Measurements from ENCODE around the gene PTPRG. TPM values are rescaled to one million over a fixed set of nuclear protein-coding genes. Genes with fewer than 3 reads are reported as not detected.

The PTPRG gene
- total RNA-seq, 1 experiment from 2014 or later: 69.3 TPM

DNA sequence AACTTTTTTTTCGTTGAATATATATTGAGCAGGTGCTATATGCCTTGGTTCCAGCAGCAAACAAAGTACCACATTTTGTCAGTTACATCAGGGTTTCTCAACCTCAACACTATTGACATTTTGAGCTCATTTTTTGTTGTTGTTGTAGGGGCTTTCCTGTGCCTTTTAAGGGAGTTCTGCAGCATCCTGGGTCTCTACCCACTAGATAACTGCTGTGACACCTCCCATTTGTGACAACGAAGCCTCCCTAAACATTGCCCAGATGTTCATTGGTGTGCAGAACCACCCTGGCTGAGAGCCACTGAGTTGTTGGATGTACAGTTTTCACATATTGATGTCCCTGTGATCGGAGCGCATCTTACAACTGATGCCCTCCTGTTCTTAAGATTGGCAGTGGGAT, 382.6 kb downstream of the PTPRG start:
- Mint-ChIP-seq H3K4me3 (no peak overlapping the region), H3K27ac (peak overlapping the region in 2 of 3 experiments; percentile 68 to 73; a peak in 5 of 7 replicates), H3K27me3 (ENCODE audit: low read depth) (no peaks in the 10 kb centered on the region), H3K4me1 (peaks cover 64 to 65% of the 10 kb centered on the region in 2 experiments), H3K9me3 (no peaks in the 10 kb centered on the region; a peak in 1 of 5 replicates), H3K36me3 (ENCODE audit: insufficient read depth in 1 of 3, low read depth in 3 of 3) (peaks cover 0 to 9% (median 3%) of the 10 kb centered on the region in 3 experiments; a peak in 4 of 7 replicates)
- Histone ChIP-seq H2BK12ac (ENCODE audit: insufficient read length, low read depth, low read length) (no peak overlapping the region), H4K20me1 (ENCODE audit: control insufficient read depth, insufficient read depth, insufficient read length) (no peaks in the 10 kb centered on the region), H3K18ac (ENCODE audit: insufficient read length, low read depth, low read length) (no peak overlapping the region), H3K27me3 (ENCODE audit: insufficient read depth, low read length) (no peaks in the 10 kb centered on the region), H3K9ac (ENCODE audit: extremely low read depth, insufficient read length, low read length) (no peak overlapping the region), H2AK5ac (ENCODE audit: insufficient read length, low read length) (no peak overlapping the region), H4K91ac (ENCODE audit: insufficient read length, low read depth, low read length) (no peak overlapping the region), H2AFZ (ENCODE audit: low read length) (no peak overlapping the region), H3K27ac (ENCODE audit: insufficient read length, low read depth, low read length) (no peak overlapping the region), H4K8ac (replicated peaks; ENCODE audit: insufficient read length, low read depth, low read length) (no peak overlapping the region), H3K14ac (ENCODE audit: insufficient read depth, low read length) (no peak overlapping the region), H2BK20ac (ENCODE audit: low read depth, low read length, poor library complexity, severe bottlenecking) (no peak overlapping the region), H3K23me2 (ENCODE audit: insufficient read length, low read depth, low read length, poor library complexity, severe bottlenecking) (no peaks in the 10 kb centered on the region), H3K79me2 (ENCODE audit: insufficient read depth, low read length) (peaks cover 8% of the 10 kb centered on the region; the same call in 1 of the 2 replicates), H3K9me3 (ENCODE audit: control insufficient read depth, low read depth, low read length) (no peaks in the 10 kb centered on the region), H3K56ac (ENCODE audit: insufficient read length, low read depth, low read length) (no peak overlapping the region), H3K23ac (ENCODE audit: insufficient read length, low read depth, low read length) (no peak overlapping the region), H2BK5ac (ENCODE audit: insufficient read length, low read length) (no peak overlapping the region), H3K4me2 (ENCODE audit: insufficient read depth, insufficient read length, low read length) (no peak overlapping the region), H3K4ac (ENCODE audit: low read depth, low read length) (no peak overlapping the region), H4K5ac (ENCODE audit: insufficient read length, low read depth, low read length) (no peak overlapping the region), H3K79me1 (ENCODE audit: insufficient read depth, low read depth, low read length, poor library complexity, severe bottlenecking) (peaks cover under 1% of the 10 kb centered on the region), H2BK120ac (ENCODE audit: low read depth, low read length, poor library complexity, severe bottlenecking) (no peak overlapping the region), H3T11ph (ENCODE audit: low read length) (no peak overlapping the region), H2BK15ac (ENCODE audit: low read depth, low read length) (no peak overlapping the region), H3K4me1 (ENCODE audit: insufficient read depth, low read length) (peaks cover 21% of the 10 kb centered on the region; the same call in 1 of the 2 replicates)
- DNase-seq: no peak
- TF ChIP-seq, protein P1, sequence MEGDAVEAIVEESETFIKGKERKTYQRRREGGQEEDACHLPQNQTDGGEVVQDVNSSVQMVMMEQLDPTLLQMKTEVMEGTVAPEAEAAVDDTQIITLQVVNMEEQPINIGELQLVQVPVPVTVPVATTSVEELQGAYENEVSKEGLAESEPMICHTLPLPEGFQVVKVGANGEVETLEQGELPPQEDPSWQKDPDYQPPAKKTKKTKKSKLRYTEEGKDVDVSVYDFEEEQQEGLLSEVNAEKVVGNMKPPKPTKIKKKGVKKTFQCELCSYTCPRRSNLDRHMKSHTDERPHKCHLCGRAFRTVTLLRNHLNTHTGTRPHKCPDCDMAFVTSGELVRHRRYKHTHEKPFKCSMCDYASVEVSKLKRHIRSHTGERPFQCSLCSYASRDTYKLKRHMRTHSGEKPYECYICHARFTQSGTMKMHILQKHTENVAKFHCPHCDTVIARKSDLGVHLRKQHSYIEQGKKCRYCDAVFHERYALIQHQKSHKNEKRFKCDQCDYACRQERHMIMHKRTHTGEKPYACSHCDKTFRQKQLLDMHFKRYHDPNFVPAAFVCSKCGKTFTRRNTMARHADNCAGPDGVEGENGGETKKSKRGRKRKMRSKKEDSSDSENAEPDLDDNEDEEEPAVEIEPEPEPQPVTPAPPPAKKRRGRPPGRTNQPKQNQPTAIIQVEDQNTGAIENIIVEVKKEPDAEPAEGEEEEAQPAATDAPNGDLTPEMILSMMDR (conservative IDR thresholded peaks at IDR 0.05): no peak
- WGBS (ENCODE audit: extremely low coverage, insufficient read length, low lambda C conversion rate): no CpG with 5 or more reads among the region's 4 CpGs
